GM19193 (cell line): ENCODE results near the gene ZNF256.

ENCODE experiments used
- POLR2A ChIP-seq: IDR thresholded peaks from 4 replicates; pipeline ENCODE4 v1.6.1; 2011; ENCODE audit not compliant: insufficient read depth, insufficient read length; ENCODE audit errors: extremely low read depth

Gene ZNF256

GRCh38 chr19:57916168-57916995 is 31.1 kb downstream of the ZNF256 start, which contains the start of gene ZNF417:
ZNF417 (minus strand) TSS chr19:57916592; CDS start chr19:57916411, 181 bp downstream.
- TF ChIP-seq POLR2A, result peak; percentile 64

GRCh38 chr19:57914531-57914930 is 33.0 kb downstream of the ZNF256 start:
- TF ChIP-seq POLR2A, result no peak

- TF ChIP-seq POLR2A, result no peak
These were observed 40.1 kb downstream of the ZNF256 start for GRCh38 chr19:57907394-57907793.

- TF ChIP-seq POLR2A, result no peak
These were observed 42.2 kb downstream of the ZNF256 start for GRCh38 chr19:57905258-57905657.

GRCh38 chr19:57903618-57904184 is 43.8 kb downstream of the ZNF256 start:
- no peak for TF ChIP-seq POLR2A

GRCh38 chr19:57900311-57900710 is 47.2 kb downstream of the ZNF256 start:
- TF ChIP-seq POLR2A, result no peak
